ENCODE data around the gene IGFALS. TPM values are rescaled to one million over a fixed set of nuclear protein-coding genes. Genes with fewer than 3 reads are reported as not detected.
A peak's percentile ranks its signal among the peaks of the same experiment; 100 is the strongest.

The IGFALS gene
- total RNA-seq, 4 donors from 2014 or later, result 0.47 to 1.1 (median 0.67) TPM; not detected in 1

DNA sequence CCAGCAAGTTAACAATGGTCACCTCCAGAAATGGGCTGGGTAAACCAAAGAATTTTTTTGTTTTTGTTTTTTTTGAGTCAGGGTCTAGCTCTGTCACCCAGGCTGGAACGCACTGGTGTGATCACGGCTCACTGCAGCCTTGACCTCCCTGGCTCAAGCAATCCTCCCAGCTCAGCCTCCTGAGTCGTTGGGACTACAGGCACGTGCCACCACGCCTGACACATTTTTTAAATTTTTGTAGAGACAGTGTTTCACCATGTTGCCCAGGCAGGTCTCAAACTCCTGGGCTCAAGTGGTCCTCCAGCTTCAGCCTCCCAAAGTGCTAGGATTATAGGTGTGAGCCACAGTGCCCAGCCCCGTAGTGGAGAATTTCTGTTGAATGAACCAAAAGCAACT, 12.8 kb downstream of the IGFALS start:
- H3K27me3 ChIP-seq, result no peaks in the 10 kb centered on the region
- H3K27ac ChIP-seq, result peak overlapping the region in 2 of 4 donors; percentile 90 to 97
- peaks cover 3 to 61% (median 32%) of the 10 kb centered on the region in 3 donors for H3K4me1 ChIP-seq
- H3K9me3 ChIP-seq, result no peaks in the 10 kb centered on the region
- no peak for ATAC-seq
- TF ChIP-seq EP300 (IDR thresholded peaks at IDR 0.05) (no peak), POLR2AphosphoS5 (IDR thresholded peaks at IDR 0.05) (no peak), POLR2A (IDR thresholded peaks at IDR 0.05) (no peak)
- TF ChIP-seq, protein P1, sequence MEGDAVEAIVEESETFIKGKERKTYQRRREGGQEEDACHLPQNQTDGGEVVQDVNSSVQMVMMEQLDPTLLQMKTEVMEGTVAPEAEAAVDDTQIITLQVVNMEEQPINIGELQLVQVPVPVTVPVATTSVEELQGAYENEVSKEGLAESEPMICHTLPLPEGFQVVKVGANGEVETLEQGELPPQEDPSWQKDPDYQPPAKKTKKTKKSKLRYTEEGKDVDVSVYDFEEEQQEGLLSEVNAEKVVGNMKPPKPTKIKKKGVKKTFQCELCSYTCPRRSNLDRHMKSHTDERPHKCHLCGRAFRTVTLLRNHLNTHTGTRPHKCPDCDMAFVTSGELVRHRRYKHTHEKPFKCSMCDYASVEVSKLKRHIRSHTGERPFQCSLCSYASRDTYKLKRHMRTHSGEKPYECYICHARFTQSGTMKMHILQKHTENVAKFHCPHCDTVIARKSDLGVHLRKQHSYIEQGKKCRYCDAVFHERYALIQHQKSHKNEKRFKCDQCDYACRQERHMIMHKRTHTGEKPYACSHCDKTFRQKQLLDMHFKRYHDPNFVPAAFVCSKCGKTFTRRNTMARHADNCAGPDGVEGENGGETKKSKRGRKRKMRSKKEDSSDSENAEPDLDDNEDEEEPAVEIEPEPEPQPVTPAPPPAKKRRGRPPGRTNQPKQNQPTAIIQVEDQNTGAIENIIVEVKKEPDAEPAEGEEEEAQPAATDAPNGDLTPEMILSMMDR (IDR thresholded peaks at IDR 0.05), result no peak
- peaks cover 0 to 62% of the 10 kb centered on the region in 2 donors for H3K36me3 ChIP-seq
- WGBS, 2 donors (ENCODE audit: low coverage in 1 of 2), result 64 to 80% methylated on average over 1 to 4 of the region's 6 CpGs
- H3K4me3 ChIP-seq, result no peak overlapping the region

DNA sequence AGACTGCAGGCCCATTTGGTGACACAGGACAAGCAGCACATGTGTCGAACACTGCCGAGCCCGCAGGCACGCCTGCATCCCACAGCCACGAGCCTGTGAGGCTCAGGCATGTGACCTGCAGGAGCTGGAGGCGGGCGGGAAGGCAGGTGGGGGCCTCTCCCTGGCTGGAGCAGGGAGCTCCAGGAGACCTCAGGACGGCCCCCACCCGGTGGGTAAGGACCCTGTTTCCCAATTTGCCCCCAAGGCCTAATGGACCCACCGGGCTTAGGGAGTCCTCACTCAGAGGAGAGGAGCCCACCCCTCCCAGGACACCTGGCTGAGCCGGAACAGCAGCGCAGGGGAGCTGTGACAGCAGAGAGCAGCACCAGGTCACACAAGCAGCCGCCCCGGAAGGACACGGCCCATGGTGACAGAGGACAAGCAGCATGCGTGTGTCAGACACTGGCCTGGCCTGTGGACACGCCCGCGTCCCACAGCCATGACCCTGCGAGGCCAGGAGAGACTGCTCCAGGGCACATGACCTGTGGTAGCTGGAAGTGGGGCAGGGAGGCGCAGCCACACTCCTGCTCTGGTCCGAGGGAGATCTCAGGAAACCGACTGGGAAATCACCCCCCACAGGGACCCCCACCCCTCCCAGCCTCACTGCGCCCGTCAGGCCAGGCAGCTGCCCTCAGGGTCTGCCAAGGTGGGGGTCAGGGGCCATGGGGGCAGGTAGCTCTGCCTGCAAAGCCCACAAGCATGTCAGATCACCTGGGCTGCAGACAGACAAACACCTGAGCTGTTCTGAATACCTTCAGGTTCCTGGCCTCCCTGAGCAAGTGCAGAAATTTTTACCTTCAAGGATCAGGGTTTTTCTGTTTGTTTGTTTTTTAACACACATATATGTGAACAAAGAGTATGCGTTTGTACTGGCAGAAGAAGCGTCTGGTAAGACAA, 13.5 kb downstream of the IGFALS start:
- TF ChIP-seq POLR2AphosphoS5 (IDR thresholded peaks at IDR 0.05) (no peak), EP300 (IDR thresholded peaks at IDR 0.05) (no peak), POLR2A (IDR thresholded peaks at IDR 0.05) (no peak)
- TF ChIP-seq, protein P1 (IDR thresholded peaks at IDR 0.05), result no peak
- Histone ChIP-seq H3K9me3 (no peaks in the 10 kb centered on the region), H3K27me3 (no peaks in the 10 kb centered on the region), H3K27ac (peak overlapping the region in 2 of 4 donors; percentile 2 to 22), H3K36me3 (peaks cover 0 to 62% of the 10 kb centered on the region in 2 donors), H3K4me1 (peaks cover 3 to 61% (median 28%) of the 10 kb centered on the region in 3 donors), H3K4me3 (no peak overlapping the region)
- WGBS, 2 donors (ENCODE audit: low coverage in 1 of 2), result 81 to 87% methylated on average over 2 to 4 of the region's 27 CpGs
- no peak for ATAC-seq

DNA sequence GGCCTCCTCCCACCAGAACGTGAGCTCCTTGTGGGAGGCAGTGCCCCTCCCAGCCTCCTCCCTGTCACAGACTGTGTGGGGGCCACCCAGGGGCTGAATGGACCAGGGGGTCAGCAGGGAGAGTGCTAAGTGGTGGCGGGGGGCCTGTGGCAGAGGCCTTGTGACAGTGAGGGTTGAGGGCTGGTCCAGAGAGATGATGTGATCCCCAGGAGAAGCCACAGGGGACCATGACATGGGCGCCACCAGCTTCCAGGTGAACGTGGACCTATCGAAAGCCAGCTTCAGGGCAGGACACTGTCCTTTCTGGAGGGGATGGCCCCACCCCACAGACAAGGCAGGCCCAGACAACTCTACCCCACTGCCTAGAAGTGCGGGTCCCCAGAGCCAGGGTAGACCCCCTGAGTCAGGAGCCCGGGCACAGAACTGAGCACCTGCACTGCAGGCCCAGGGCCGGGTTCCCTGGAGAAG, 14.2 kb downstream of the IGFALS start:
- Histone ChIP-seq H3K4me1 (peaks cover 3 to 61% (median 31%) of the 10 kb centered on the region in 3 donors), H3K36me3 (peaks cover 0 to 64% of the 10 kb centered on the region in 2 donors), H3K27ac (peak overlapping the region in 2 of 4 donors; percentile 2 to 22), H3K9me3 (no peaks in the 10 kb centered on the region), H3K4me3 (no peak overlapping the region), H3K27me3 (no peaks in the 10 kb centered on the region)
- TF ChIP-seq POLR2AphosphoS5 (IDR thresholded peaks at IDR 0.05), result no peak
- no peak for TF ChIP-seq POLR2A (IDR thresholded peaks at IDR 0.05)
- TF ChIP-seq, protein P1 (IDR thresholded peaks at IDR 0.05), result no peak
- no peak for TF ChIP-seq EP300 (IDR thresholded peaks at IDR 0.05)
- ATAC-seq, result no peak
- WGBS, 2 donors (ENCODE audit: low coverage in 1 of 2), result 87% methylated on average over 3 of the region's 8 CpGs; no CpG with 5 or more reads in 1 of the 2 donors

DNA sequence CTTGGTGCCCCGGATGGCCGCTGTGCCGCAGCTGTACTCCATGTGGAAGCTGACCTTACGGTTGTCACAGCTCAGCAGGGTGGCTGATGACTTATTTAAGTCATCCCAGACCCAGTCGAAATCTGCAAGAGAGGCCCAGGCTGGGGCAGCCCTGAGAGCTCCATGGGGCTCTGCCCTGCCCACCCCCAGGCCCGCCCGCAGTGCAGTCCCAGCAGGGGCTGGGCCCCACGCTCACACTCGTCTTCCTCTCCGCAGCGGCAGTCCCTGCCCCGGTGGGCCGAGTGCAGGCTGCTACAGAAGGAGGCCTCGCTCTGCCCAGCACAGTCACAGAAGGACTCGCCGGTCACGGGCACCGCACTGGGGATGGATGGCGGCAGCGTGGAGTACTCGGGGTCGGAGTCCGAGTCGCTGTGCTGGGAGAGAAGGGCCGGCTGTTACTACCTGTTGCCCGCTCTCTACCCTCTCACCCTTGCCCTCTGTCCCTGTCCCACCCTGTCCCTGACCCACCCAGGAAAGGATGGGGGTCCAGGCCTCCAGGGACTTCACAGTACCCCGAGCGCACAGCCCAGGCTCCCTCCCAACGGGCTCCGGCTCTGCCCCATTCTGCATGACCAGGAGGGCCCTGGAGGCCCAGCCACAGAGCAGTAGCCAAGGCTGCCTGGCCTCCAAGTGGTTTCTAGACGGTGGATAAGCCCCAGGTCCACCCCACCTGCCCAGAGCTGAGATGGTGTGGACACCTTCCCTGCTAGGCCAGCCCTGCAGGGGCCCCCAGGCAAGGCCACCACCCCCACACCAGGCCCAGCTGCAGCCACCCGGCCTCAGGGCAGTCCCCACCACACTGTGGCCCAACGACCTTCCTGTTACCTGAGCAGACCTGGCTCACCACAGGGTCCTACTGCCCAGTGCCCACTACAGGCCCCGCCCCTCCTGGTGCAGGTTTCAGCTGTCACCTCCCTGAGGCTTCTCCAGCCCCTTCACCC, 15.0 kb downstream of the IGFALS start:
- no peaks in the 10 kb centered on the region for H3K27me3 ChIP-seq
- no CpG with 5 or more reads among the region's 34 CpGs for WGBS, 2 donors (ENCODE audit: low coverage in 1 of 2)
- H3K4me1 ChIP-seq, result peaks cover 3 to 61% (median 30%) of the 10 kb centered on the region in 3 donors
- ATAC-seq, result no peak
- H3K4me3 ChIP-seq, result no peak overlapping the region
- H3K27ac ChIP-seq, result peak overlapping the region in 1 of 4 donors; percentile 22
- peaks cover 0 to 64% of the 10 kb centered on the region in 2 donors for H3K36me3 ChIP-seq
- no peaks in the 10 kb centered on the region for H3K9me3 ChIP-seq
- TF ChIP-seq, protein P1 (IDR thresholded peaks at IDR 0.05), result no peak
- no peak for TF ChIP-seq EP300 (IDR thresholded peaks at IDR 0.05)
- TF ChIP-seq POLR2AphosphoS5 (IDR thresholded peaks at IDR 0.05), result no peak
- no peak for TF ChIP-seq POLR2A (IDR thresholded peaks at IDR 0.05)

All from gastroesophageal sphincter (tissue), 4 donors.